NCI-H446 (cell line): ENCODE measurements around the gene ENTPD6.
"Not testable (repeated sequence)": the region's sequence is repeated elsewhere in the genome, so short reads cannot be mapped to it uniquely, and the experiment has no call there.

Experiments
- DNase-seq, 2 experiments: peaks; one replicate each; lab custom pipeline; 2025; lab: John Stamatoyannopoulos, UW

ENTPD6 gene

GRCh38 chr20:25257130-25257529 lies 61.6 kb downstream of the ENTPD6 start:
- DNase-seq = no peak

GRCh38 chr20:25257756-25258475 lies 62.4 kb downstream of the ENTPD6 start:
- DNase-seq = no peak

- no peak for DNase-seq
Measured at GRCh38 chr20:25258476-25258805, 62.9 kb downstream of the ENTPD6 start.

DNA sequence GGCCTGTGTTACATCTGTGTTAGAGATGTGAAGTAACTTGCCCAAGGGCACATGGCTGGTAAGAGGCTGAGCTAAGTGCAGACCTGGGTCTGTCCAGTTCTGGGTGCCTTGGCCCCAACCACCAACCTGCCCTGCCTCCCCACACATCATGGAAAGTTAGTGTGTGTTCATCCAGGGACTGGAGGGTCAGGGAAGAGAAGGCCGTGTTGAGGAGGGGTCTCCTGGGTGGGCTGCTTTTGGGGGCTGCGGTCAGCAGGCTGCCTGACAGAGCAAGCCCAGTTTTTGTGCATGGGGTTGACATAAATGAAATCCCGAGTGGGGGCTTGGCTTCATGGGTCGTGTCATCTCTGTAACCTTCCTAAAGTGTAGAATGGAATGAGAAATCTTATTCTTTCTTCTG lies 63.3 kb downstream of the ENTPD6 start:
- DNase-seq = no peak

- no peak for DNase-seq
Measured at GRCh38 chr20:25259358-25259757, 63.8 kb downstream of the ENTPD6 start.

DNA sequence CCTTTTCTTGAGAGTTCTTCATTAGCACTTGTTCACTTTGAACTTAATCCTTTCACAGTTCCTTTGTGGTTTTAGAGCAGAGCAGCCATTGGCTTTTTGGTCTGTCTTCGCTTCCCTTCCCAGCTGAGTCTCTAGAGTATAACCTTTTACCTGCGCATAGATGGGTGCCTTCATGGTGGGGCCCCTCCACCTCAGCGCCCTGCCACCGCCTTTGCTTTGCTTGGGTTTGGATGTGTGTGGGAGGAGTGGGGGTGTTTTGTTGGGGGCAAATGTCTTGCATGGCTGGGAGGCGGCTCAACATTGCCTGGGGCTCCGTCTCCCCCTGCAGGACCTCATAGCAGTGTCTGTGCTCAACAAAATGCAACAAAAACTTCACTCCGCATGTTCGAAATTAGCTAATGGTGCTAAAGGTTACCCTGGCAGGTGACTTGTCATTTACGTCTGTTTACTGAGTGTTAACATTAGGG lies 64.3 kb downstream of the ENTPD6 start:
- no peak for DNase-seq

- not testable (repeated sequence) for DNase-seq
Measured at GRCh38 chr20:25260770-25261437, 65.4 kb downstream of the ENTPD6 start.

DNA sequence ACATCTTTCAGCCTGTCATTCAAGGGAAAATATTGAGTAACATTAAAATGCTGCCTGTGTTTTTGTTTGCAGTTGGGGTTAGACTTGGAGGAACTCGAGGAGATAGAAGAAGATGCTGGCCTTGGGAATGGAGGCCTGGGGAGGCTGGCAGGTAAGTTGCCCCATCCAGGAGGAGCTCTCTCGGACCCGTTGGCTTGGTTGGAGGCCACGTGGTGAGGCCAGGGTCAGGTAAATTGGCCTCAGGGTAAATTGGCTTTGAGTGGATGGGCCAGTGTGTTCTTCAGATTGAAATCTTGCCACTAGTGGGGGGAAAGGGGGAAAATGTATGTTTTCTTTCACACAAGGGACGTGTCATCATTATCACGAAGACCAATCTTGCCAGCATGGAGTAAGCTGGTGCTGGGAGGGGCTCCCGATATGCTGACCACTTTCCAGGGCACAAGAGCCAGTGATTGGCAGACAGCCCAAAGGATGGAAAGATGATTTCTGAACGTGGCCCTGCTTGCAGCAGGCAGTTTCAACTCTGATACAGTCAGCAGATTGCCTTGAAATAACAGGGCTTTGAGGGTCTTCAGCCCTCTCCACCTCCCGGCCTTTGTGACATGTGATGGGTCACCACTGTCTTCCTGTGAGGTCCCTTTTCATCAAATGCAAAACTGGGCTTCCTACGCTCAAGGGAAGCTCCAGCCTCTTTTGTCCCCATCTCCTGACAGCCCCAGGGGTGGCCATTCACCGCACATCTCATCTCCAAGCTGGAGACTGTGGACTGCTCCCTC lies 73.7 kb downstream of the ENTPD6 start:
- no peak for DNase-seq

- DNase-seq = no peak
Measured at GRCh38 chr20:25269833-25270170, 74.3 kb downstream of the ENTPD6 start.

GRCh38 chr20:25270829-25271251 lies 75.3 kb downstream of the ENTPD6 start:
- DNase-seq = no peak

GRCh38 chr20:25271486-25272222 lies 76.1 kb downstream of the ENTPD6 start:
- no peak for DNase-seq

DNA sequence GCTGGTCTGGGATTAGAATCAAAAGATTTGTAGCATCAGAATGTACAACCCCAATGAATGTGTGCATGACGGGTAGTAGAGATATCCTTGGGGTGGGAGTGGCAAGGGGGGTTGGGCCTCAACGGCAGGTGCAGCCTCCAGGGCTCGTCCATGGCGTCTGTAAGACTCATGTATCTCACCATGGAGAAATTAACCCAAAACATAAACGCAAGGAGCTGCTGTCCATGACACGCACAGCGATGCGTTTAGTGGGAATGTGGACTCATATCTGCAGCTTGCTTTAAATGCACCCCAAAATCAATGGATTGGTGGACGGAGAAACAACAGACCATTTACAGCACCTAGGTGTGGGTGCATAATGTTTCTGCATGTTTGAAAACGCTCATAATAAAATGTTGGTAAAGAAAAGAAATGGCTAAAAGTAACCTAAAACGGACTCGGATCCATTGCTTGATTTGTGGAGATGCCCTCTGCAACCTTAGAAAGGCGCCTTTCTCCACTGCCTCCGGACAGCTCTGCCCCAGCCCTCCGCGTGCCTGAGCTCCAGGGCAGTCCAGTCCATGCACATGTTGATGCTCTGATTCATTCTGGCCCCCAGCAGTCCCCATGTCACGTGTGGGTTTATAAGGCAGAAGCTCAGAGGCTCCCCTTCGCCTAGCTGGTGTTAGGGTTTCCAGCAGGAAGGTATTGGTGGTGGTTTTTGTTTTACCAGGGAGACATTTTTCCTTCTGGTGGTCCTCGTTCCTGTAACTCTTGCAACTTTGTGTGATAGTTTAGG lies 76.9 kb downstream of the ENTPD6 start:
- DNase-seq = no peak

- peak in 1 of 2 experiments; percentile 82 for DNase-seq
Measured at GRCh38 chr20:25273046-25273445, 77.5 kb downstream of the ENTPD6 start.

- DNase-seq = peak; percentile 78 to 93
Measured at GRCh38 chr20:25273541-25274358, 78.2 kb downstream of the ENTPD6 start.

- DNase-seq = no peak
Measured at GRCh38 chr20:25274481-25274880, 79.0 kb downstream of the ENTPD6 start.

GRCh38 chr20:25274891-25275812 lies 79.6 kb downstream of the ENTPD6 start:
- no peak for DNase-seq

- DNase-seq = no peak
Measured at GRCh38 chr20:25275813-25276532, 80.5 kb downstream of the ENTPD6 start.
